ENCODE measurements around the gene PACSIN2.

- TF ChIP-seq CTCF (IDR thresholded peaks at IDR 0.05; ENCODE audit: borderline replicate concordance, extremely low read depth, low read length, poor library complexity, severe bottlenecking) (no peak), EZH2 (IDR thresholded peaks at IDR 0.05; ENCODE audit: borderline replicate concordance, low read depth, low read length, severe bottlenecking) (no peak)
Measured at GRCh38 chr22:42991010-42991651, 23.8 kb downstream of the PACSIN2 start.
